ENCODE data around the gene RAPGEF3. TPM values are rescaled to one million over a fixed set of nuclear protein-coding genes. Genes with fewer than 3 reads are reported as not detected.
A peak's percentile ranks its signal among the peaks of the same experiment; 100 is the strongest.

Gene RAPGEF3, protein sequence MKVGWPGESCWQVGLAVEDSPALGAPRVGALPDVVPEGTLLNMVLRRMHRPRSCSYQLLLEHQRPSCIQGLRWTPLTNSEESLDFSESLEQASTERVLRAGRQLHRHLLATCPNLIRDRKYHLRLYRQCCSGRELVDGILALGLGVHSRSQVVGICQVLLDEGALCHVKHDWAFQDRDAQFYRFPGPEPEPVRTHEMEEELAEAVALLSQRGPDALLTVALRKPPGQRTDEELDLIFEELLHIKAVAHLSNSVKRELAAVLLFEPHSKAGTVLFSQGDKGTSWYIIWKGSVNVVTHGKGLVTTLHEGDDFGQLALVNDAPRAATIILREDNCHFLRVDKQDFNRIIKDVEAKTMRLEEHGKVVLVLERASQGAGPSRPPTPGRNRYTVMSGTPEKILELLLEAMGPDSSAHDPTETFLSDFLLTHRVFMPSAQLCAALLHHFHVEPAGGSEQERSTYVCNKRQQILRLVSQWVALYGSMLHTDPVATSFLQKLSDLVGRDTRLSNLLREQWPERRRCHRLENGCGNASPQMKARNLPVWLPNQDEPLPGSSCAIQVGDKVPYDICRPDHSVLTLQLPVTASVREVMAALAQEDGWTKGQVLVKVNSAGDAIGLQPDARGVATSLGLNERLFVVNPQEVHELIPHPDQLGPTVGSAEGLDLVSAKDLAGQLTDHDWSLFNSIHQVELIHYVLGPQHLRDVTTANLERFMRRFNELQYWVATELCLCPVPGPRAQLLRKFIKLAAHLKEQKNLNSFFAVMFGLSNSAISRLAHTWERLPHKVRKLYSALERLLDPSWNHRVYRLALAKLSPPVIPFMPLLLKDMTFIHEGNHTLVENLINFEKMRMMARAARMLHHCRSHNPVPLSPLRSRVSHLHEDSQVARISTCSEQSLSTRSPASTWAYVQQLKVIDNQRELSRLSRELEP
- 0.83 and 1.4 TPM in 2 replicates for total RNA-seq (2014; rRNA removed; shearing (Covaris generic))

DNA sequence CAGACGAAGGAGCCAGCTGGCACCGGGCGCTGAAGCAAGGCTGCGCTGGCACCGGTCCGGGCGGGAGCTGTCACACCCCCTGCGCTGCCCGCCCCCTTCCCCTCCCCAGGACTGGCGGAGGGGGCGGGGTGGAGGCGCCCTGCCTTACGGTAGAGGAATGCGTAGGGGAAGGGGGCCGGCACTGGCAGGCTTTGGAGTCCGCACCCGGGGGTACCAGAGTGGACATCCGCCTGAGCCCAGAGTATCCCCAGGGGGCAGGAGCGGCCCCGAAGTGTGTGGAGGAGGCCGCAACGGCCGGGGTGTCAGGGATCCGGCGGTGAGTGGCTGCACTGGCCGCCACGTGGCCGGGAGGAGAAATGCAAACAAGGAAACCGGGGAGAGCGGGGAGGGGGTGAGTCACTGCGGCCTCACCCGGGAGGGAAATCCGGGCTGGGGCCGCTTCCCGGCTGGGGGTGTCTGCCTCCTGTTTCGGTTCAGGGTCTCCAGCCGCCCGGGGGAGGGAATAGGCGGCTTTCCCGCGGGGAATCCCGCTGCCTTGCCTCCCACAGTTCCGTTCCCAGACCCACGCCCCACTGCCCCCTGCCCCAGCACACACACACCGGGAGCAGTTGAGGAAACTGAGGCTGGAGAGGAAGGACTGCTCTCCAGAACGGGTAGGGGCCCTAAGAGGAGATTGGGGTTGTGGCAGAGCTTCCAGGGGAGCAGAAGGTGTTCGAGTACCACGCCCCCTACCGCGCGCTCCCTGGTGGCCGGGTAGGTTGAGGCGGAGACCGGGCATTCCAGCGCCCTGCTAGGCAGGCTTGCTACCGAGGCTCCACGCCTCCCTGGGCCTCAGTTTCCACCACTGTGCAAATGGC is at the start of gene RAPGEF3:
RAPGEF3 (minus strand) TSS at position 47 of the 857 bp plus-strand sequence. CDS start 324 bp downstream, outside the sequence.
- peak; percentile 93 for DNase-seq (ENCODE audit: low read depth)

DNA sequence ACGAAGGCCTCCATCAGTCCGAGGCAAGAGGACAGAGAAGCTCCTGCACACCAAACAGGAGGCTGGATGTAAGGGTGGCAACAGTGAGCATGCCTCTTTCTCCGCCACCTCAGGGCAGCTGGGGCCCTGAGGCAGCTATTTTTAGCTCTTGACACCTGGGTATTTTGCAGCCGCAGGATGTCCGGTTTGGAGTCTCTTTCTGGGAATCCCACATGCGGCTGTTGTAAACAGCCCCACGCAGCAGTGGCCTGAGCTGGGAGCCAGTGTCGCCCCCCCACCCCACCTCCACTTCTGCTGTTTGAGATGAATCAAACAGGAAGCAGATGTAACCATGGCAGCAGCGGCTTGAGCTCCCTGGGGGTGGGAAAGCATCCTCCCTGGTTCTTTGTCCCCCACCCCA is 49.4 kb upstream of the RAPGEF3 start:
- peak; percentile 51 for DNase-seq (ENCODE audit: low read depth)

DNA sequence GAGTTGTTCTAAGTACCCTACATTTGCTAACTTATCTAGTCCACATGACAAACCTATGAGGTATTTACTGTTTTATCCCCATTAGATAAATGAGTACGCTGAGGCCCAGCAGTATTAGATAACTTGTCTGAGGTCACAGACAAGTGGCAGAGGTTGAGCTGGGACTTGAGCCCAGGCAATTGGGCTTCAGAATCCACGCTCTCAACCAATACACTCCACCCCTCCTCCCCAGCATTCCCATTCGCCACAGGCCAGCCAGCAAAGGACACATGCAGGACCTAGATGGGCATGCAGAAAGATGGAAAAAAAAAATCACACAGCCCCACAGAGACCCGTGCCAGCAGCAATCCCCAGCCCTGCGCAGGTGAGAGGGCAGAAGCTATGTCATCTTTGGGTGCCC is 48.7 kb upstream of the RAPGEF3 start:
- no peak for DNase-seq (ENCODE audit: low read depth)

- DNase-seq (ENCODE audit: low read depth) = no peak
Observed at GRCh38 chr12:47805417-47805816, 46.7 kb upstream of the RAPGEF3 start.

- DNase-seq (ENCODE audit: low read depth) = no peak
Observed at GRCh38 chr12:47804171-47804570, 45.5 kb upstream of the RAPGEF3 start.

DNA sequence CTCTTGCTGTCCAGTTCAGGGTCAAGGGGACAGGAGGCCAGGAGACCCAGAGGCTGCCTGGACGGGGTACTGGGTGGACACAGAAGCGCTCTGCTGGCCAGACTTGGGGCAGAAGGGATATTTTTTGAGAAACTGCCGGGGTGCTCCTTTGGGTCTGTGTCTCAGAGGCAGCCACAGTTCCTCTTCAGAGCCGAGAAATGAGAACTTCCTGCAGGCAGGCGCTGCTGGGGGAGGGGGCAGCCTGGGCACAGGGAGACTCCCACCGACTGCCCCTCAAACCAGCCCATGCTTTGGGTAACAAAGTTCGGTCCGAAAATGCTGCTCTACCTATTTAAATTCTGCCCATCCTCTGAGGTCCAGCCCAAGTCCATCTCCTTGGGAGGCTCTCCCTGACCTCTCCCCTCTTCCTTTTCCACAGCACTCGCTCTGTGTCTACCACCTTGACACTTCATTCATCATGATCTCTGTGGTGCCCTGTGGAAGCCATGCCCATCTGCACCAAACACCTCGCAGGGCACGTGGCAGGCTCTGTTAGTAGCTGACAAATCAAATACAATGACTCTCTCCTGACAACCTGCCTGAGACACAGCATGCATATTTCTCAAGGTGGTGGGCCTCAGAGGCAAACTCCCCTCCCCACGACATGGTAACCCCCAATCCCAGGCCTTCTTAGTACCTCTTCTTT is 44.7 kb upstream of the RAPGEF3 start:
- DNase-seq (ENCODE audit: low read depth) = no peak

- DNase-seq (ENCODE audit: low read depth) = no peak
Observed at GRCh38 chr12:47802312-47802711, 43.6 kb upstream of the RAPGEF3 start.

GRCh38 chr12:47801904-47802246 is 43.2 kb upstream of the RAPGEF3 start:
- DNase-seq (ENCODE audit: low read depth) = no peak

DNA sequence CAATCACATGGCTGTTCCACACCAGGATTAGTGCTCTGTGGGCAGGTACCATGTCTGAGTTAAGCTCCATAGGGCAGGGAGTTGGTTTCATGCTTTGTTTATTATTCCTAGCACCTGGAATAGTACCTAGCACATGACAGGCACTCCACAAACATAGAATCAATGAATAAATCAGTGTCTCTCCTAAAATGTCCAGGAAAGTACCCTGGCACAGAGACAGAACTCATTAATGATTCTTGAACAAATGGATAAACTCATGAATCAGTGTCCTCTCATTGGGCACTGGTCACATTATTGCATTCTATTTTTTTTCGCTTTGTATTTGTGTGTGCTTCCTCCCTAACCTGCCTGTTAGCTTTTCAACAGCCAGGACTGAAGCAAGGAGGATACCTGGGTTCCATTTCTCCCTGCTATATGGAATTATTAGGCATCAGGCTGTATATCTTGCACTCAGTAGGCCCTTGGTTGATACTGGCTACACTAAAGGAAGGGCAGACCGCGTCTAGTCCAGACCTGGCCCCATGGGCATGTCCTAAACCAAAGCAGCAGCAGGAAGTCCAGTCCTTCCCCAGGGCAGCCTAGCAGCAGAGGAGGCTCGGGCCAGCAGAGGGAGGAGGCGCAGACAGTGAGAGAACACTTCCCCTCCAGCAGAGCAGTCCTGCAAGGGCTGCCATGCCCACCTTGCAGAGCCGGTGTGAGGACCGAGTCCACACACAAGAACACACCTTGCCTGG is 42.7 kb upstream of the RAPGEF3 start:
- DNase-seq (ENCODE audit: low read depth) = no peak

DNA sequence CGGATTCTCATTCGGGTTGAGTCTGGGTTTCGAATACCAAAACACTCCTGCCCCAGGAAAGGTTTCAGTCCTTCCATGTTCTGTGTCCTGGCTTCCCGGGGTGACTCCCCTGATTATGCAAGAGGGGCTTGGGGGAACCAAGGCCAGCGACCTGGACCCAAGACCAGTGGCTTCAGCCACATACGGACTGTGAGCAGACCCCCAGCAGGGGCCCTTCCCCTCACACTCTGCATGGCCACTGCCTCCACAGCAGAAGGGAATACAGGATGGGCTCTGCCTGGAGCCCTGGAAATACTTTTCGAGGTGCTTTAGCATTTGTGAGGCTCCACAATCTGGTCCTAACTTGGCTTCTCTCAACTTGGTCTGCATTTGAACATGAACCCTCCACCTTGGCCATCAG is 41.9 kb upstream of the RAPGEF3 start:
- no peak for DNase-seq (ENCODE audit: low read depth)

GRCh38 chr12:47799357-47799955 is 40.8 kb upstream of the RAPGEF3 start:
- DNase-seq (ENCODE audit: low read depth) = no peak

DNA sequence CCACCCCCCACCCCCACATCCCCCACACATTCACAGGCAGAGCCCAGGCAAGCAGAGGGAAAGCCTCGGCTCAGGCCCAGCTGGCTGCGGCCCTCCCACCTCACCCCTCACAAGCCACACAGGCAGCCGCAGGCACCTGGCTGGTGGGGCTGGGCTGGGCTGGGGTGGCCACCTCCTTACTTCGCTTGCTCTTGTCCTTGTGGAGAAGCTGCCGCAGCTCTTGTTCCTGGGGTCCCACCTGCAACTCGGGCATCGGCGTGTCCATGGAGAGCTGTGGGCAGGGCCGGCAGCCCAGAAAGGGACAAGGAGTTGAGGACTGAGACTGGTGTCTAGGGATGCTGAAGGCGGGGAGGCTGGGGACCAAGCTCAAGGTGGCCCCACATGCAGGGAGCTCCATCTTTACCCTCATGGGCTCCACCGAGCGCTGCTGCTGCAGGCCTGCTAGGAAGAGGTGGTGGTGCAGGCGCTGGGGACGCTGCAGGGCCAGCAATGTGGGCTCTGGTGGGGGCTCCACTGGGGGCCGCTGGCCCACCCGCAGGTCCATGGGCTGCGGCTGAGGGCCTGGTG is 39.8 kb upstream of the RAPGEF3 start:
- no peak for DNase-seq (ENCODE audit: low read depth)

DNA sequence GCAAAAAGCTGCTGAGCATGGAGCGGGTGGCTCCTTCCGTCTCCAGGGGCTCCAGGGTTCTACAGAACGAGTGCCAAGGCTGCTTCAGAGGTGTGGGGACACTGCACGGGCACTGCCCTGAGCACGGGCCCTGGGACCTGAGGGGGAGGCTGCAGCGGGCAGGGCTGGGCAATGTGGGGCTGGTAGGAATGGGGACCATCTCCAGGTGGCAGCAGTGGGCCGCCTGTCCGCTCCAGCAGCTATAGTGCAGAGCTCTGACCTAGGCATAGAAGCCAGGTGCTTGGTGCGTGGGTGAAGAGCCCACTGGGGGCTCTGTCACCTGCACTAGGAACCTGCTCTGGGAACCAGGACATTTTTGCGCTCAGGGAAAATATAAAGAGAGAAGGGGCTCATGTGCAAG is 38.8 kb upstream of the RAPGEF3 start:
- DNase-seq (ENCODE audit: low read depth) = peak; percentile 41

- DNase-seq (ENCODE audit: low read depth) = no peak
Observed at GRCh38 chr12:47795814-47796411, 37.2 kb upstream of the RAPGEF3 start.

- no peak for DNase-seq (ENCODE audit: low read depth)
Observed at GRCh38 chr12:47795121-47795813, 36.6 kb upstream of the RAPGEF3 start.

GRCh38 chr12:47794679-47795078 is 36.0 kb upstream of the RAPGEF3 start:
- no peak for DNase-seq (ENCODE audit: low read depth)

DNA sequence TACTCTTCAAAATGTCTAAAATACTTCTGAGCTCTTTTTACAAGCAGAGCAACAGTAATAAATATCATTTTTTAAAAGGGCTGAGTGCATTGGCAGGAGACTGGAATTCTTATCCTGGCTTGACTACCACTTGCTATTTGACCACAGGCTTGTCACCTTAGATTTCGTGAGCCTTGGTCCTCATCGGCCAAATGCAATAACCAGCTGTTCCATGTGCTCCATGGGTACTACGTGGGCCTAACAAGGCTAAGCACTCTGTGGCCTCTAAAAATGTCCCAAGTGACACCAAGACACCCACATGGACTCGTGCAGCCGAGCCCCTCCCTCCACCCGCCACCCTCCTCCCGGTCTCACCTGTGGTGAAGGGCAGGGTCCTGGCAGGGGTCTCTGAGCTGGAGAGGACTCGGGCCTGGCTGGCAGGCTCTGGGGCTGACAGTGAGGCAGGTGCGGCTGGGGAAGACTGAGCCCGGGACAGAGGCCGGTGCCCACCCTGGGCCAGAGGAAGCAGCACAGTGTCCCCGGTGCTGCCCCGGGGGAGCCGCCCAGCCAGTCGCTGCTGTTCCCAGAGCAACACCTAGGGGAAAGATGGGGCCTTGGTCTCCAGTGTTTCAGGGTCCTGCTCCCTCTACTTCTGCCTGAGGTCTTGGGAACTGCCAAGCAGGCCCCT is 34.5 kb upstream of the RAPGEF3 start:
- no peak for DNase-seq (ENCODE audit: low read depth)

GRCh38 chr12:47791874-47792273 is 33.2 kb upstream of the RAPGEF3 start:
- DNase-seq (ENCODE audit: low read depth) = no peak

All from Daoy (cell line).